ENCODE data around the gene IMPDH1.

DNA sequence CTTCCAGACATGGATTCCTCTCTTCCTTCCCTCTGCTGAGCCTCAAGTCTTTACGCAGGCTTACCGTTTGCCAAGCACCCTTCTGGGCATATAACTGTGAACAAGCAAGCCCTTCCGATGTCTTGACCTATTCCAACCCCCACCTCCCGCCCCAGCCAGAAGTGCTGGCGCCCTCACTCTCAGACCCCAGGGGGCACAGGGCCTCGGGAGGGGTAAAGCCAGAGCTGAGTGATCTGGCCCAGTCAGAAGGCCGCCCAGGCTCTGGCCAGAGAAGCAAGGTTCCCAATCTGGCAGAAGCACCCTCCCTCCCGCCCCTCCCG is 49.5 kb downstream of the IMPDH1 start:
- TF ChIP-seq, protein P1, sequence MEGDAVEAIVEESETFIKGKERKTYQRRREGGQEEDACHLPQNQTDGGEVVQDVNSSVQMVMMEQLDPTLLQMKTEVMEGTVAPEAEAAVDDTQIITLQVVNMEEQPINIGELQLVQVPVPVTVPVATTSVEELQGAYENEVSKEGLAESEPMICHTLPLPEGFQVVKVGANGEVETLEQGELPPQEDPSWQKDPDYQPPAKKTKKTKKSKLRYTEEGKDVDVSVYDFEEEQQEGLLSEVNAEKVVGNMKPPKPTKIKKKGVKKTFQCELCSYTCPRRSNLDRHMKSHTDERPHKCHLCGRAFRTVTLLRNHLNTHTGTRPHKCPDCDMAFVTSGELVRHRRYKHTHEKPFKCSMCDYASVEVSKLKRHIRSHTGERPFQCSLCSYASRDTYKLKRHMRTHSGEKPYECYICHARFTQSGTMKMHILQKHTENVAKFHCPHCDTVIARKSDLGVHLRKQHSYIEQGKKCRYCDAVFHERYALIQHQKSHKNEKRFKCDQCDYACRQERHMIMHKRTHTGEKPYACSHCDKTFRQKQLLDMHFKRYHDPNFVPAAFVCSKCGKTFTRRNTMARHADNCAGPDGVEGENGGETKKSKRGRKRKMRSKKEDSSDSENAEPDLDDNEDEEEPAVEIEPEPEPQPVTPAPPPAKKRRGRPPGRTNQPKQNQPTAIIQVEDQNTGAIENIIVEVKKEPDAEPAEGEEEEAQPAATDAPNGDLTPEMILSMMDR (conservative IDR thresholded peaks at IDR 0.05 in 1 of 2, IDR thresholded peaks at IDR 0.05 in 1 of 2; ENCODE audit: extremely low read depth in 1 of 2, insufficient read depth in 1 of 2, low read depth in 1 of 2, low read length in 2 of 2), result no peak
- no peak for TF ChIP-seq EZH2 (IDR thresholded peaks at IDR 0.05; ENCODE audit: borderline replicate concordance, low read length)
